Vagina (tissue), 2 donors: Measurements from ENCODE around the gene SNRPB. TPM values are rescaled to one million over a fixed set of nuclear protein-coding genes. Genes with fewer than 3 reads are reported as not detected.

Experiments
- DNase-seq, 2 donors: peaks; one replicate each; pipeline ENCODE4 v3.0.0-alpha.2; 2017; ENCODE audit errors: extremely low spot score in 2 of 2
- H3K27ac ChIP-seq: fragments of 200-600 bp; sonication (generic); one replicate; pipeline ENCODE4 v1.5.1; 2019
- H3K27me3 ChIP-seq: fragments of 200-600 bp; sonication (generic); one replicate; pipeline ENCODE4 v1.5.1; 2019
- H3K36me3 ChIP-seq, 2 donors: fragments of 200-600 bp; sonication (generic); one replicate each; pipeline ENCODE4 v1.5.1; 2017 to 2019
- H3K4me1 ChIP-seq: fragments of 200-600 bp; sonication (generic); one replicate; pipeline ENCODE4 v1.5.1; 2019
- H3K4me3 ChIP-seq, 2 donors: fragments of 200-600 bp; sonication (generic); 1 replicate in 1 of 2; 2 replicates in 1 of 2; pipeline ENCODE4 v1.5.1; 2016 to 2019
- H3K9me3 ChIP-seq: fragments of 200-600 bp; sonication (generic); one replicate; pipeline ENCODE4 v1.5.1; 2019
- POLR2A ChIP-seq, 2 donors: fragments of 450-650 bp; IDR thresholded peaks; one replicate each; pipeline ENCODE4 v1.6.1; 2017; ENCODE audit warnings: antibody characterized with exemption in 2 of 2, mild to moderate bottlenecking in 2 of 2, moderate library complexity in 2 of 2
- POLR2AphosphoS5 ChIP-seq, 2 donors: sonication (generic); formaldehyde crosslinking; IDR thresholded peaks; one replicate each; pipeline ENCODE4 v1.9.0; 2017; ENCODE audit warnings: antibody characterized with exemption in 2 of 2, mild to moderate bottlenecking in 2 of 2, low read depth in 1 of 2; ENCODE audit not compliant: insufficient read depth in 1 of 2
- intact Hi-C: fragments of 100-400 bp; cut with DNase I; formaldehyde crosslinking; loops from one replicate; pipeline ENCODE4 v1.15.1; 2023
- small RNA-seq: library from RNA; depleted of rRNA; stranded (forward); fragments of <200 nt; gene quantifications from one replicate; pipeline ENCODE3, GENCODE V24; 2016
- total RNA-seq: library from RNA; depleted of rRNA; stranded (reverse); fragments of >200 nt; gene quantifications from one replicate; pipeline ENCODE4 v1.2.3, GENCODE V29; 2016
- TF ChIP-seq, protein P1 (sequence below), 3 experiments: fragments of 450-650 bp in 2 of 3; fragments of 200-600 bp in 1 of 3; sonication (generic) in 1 of 3; IDR thresholded peaks; one replicate each; pipeline ENCODE4 v1.5.1; 2017 to 2019; ENCODE audit warnings: antibody characterized with exemption in 3 of 3, mild to moderate bottlenecking in 2 of 3, moderate library complexity in 2 of 3

The SNRPB gene
- total RNA-seq, 1 donor from 2014 or later = 173 TPM

DNA sequence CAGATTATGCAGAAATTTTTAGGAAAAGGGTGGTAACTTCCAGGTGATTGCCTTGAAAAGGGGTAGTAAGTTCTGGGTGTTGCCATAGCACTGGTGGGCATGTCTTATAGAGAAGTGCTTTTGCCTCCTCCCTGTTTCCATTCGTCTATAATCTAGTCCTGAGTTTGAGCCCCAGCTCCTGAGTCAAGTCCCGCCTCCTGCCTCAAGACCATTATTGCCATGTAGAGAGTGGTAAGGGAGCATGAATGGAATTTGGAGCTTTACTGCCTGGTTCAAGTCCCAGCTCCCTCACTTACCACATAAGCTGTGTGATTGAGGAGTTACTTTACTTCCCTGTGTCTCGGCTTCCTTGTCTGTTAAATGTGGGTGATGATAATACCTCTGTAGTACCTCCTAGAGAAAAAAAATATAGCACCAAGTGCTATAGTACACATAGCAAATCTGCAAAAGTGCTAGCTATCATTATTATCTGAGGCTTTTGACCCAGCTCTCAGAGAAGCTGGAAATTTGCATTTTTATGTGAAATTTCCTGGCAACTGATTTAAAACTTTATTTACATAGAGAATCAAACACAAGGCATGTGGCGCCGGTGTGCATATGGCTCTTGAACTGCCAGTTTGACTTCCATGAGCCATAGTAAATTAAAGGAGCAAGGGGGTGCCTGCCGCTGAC lies 53.9 kb downstream of the SNRPB start:
- no peak overlapping the region for H3K4me3 ChIP-seq
- TF ChIP-seq POLR2AphosphoS5 (IDR thresholded peaks at IDR 0.05; ENCODE audit: insufficient read depth in 1 of 2, low read depth in 1 of 2) (no peak), POLR2A (IDR thresholded peaks at IDR 0.05) (no peak)
- TF ChIP-seq, protein P1, sequence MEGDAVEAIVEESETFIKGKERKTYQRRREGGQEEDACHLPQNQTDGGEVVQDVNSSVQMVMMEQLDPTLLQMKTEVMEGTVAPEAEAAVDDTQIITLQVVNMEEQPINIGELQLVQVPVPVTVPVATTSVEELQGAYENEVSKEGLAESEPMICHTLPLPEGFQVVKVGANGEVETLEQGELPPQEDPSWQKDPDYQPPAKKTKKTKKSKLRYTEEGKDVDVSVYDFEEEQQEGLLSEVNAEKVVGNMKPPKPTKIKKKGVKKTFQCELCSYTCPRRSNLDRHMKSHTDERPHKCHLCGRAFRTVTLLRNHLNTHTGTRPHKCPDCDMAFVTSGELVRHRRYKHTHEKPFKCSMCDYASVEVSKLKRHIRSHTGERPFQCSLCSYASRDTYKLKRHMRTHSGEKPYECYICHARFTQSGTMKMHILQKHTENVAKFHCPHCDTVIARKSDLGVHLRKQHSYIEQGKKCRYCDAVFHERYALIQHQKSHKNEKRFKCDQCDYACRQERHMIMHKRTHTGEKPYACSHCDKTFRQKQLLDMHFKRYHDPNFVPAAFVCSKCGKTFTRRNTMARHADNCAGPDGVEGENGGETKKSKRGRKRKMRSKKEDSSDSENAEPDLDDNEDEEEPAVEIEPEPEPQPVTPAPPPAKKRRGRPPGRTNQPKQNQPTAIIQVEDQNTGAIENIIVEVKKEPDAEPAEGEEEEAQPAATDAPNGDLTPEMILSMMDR (IDR thresholded peaks at IDR 0.05) = no peak
- no peaks in the 10 kb centered on the region for H3K27me3 ChIP-seq
- H3K36me3 ChIP-seq = no peaks in the 10 kb centered on the region
- H3K9me3 ChIP-seq = no peaks in the 10 kb centered on the region
- H3K27ac ChIP-seq = no peak overlapping the region
- H3K4me1 ChIP-seq = no peaks in the 10 kb centered on the region
- intact Hi-C loops = no loop called here
- no peak for DNase-seq

Small RNA genes lying within 50 kb of the gene (small RNA-seq; reads per million reads assigned to genes)
- not detected for gene RF00019

Other genes starting within 250 kb of the SNRPB start
- gene TGM3, start 174.8 kb downstream of the SNRPB start, total RNA-seq = 27.7 TPM
- not detected for gene TGM6, start 89.9 kb downstream of the SNRPB start, total RNA-seq
- gene ZNF343, start 38.1 kb upstream of the SNRPB start, total RNA-seq = 11.0 TPM
- not detected for gene TMC2, start 65.8 kb upstream of the SNRPB start, total RNA-seq
- 87.7 TPM for gene NOP56, start 181.8 kb upstream of the SNRPB start, total RNA-seq
- 71.0 TPM for gene IDH3B, start 193.4 kb upstream of the SNRPB start, total RNA-seq
- 23.1 TPM for gene EBF4, start 222.0 kb upstream of the SNRPB start, total RNA-seq